Psoas muscle (tissue), 8 donors: ENCODE measurements around the gene SLC39A9. TPM values are rescaled to one million over a fixed set of nuclear protein-coding genes. Genes with fewer than 3 reads are reported as not detected.
A peak's percentile ranks its signal among the peaks of the same experiment; 100 is the strongest.

ENCODE experiments used
- ATAC-seq, 4 donors: fragments of 200-7000 bp; cut with Tn5 transposase; one replicate each; pipeline ENCODE4 v1.9.1; 2020; ENCODE audit warnings: moderate library complexity in 3 of 4, mild to moderate bottlenecking in 2 of 4
- DNase-seq, 2 donors: peaks; one replicate each; pipeline ENCODE4 v3.0.0-alpha.2; 2020
- H3K27ac ChIP-seq: fragments of 200-600 bp; one replicate; pipeline ENCODE4 v1.8.0; 2022
- H3K27me3 ChIP-seq, 3 donors: fragments of 200-600 bp in 1 of 3; one replicate each; pipeline versions ENCODE4 v1.6.1 to v1.8.0; 2013 to 2022; ENCODE audit warnings: low read length in 2 of 3, mild to moderate bottlenecking in 2 of 3, moderate library complexity in 1 of 3; ENCODE audit not compliant: insufficient read depth in 3 of 3
- H3K36me3 ChIP-seq, 2 donors: fragments of 200-600 bp in 1 of 2; one replicate each; pipeline versions ENCODE4 v1.6.1 to v1.8.0; 2013 to 2022; ENCODE audit warnings: low read depth in 1 of 2, mild to moderate bottlenecking in 1 of 2, moderate library complexity in 1 of 2; ENCODE audit not compliant: insufficient read depth in 1 of 2
- H3K4me1 ChIP-seq: fragments of 200-600 bp; one replicate; pipeline ENCODE4 v1.8.0; 2022
- H3K4me3 ChIP-seq: fragments of 200-600 bp; one replicate; pipeline ENCODE4 v1.8.0; 2022; ENCODE audit warnings: mild to moderate bottlenecking
- H3K9me3 ChIP-seq: fragments of 200-600 bp; one replicate; pipeline ENCODE4 v1.8.0; 2022
- CTCF ChIP-seq: fragments of 200-600 bp; IDR thresholded peaks from one replicate; pipeline ENCODE4 v1.8.0; 2022; ENCODE audit warnings: antibody characterized with exemption
- WGBS, 3 donors: extraction: QIAGEN DNeasy Blood & Tissue Kit; methylation state at CpG; one replicate each; pipeline versions ENCODE4 v1.1.6 to v1.1.7; 2013; 5-methylcytosine and 5-hydroxymethylcytosine counted together
- intact Hi-C, 2 donors: fragments of 100-400 bp; cut with DNase I; formaldehyde crosslinking; loops; one replicate each; pipeline versions ENCODE4 v1.11.0 to v1.14.2; 2022
- polyA plus RNA-seq, 3 donors: library from polyadenylated mRNA; stranded (reverse); fragments of 200-250 nt; gene quantifications; one replicate each; pipeline ENCODE4 v1.2.3, GENCODE V29; 2013
- total RNA-seq, 4 donors: library from RNA; stranded (reverse); fragmentation: NEBNext Ultra II Directional in 2 of 4; extraction: Animal tissue kit (Norgen Biotek cat#: 25700) in 2 of 4; gene quantifications; one replicate each; pipeline versions ENCODE4 v1.2.1 to v1.2.4, GENCODE V29; 2021 to 2023
- donor health status: healthy with polysubstance abuse.
- donor health status: DM: no; HTN: no; CAD: no; lungs with moderate emphysema.
- donor health status: Bipolar disorder and iron deficiency.
- donor health status: healthy.
- donor health status: DM: yes; HTN: yes; CAD: no.
- donor health status: DM: no; HTN: no; CAD: no.
- donor health status: DM: no; HTN: no; CAD: no.
- donor health status: DM: yes; HTN: yes; CAD: no.

The SLC39A9 gene
- total and polyA plus RNA-seq, 7 donors: 6.1 to 19.8 (median 16.0) TPM

GRCh38 chr14:69484444-69485314, 86.2 kb downstream of the SLC39A9 start, which contains the start of gene PLEKHD1:
Gene PLEKHD1, plus strand, starts transcription at chr14:69484728. Its CDS starts 238 bp downstream, at chr14:69484966.
- Histone ChIP-seq H3K9me3 (no peaks in the 10 kb centered on the region), H3K36me3 (no peaks in the 10 kb centered on the region), H3K4me3 (peak within 1 kb of the TSS; percentile 58), H3K27me3 (peaks cover 0 to 11% (median 2%) of the 10 kb centered on the region in 3 donors), H3K4me1 (peaks cover 16% of the 10 kb centered on the region), H3K27ac (peak within 1 kb of the TSS; percentile 83)
- TF ChIP-seq CTCF: no peak
- peak in 1 of 2 donors; percentile 35 for DNase-seq
- ATAC-seq: peak; percentile 47 to 62 (median 54)
- WGBS, 3 donors: 3 to 4% (median 3%) methylated on average over 72 to 86 of the region's 86 CpGs
- intact Hi-C loops: no loop called here

- intact Hi-C loops: no loop called here
- H3K4me1 ChIP-seq: peaks cover 22% of the 10 kb centered on the region
- H3K27ac ChIP-seq: no peak overlapping the region
- no peak for ATAC-seq
- no peaks in the 10 kb centered on the region for H3K36me3 ChIP-seq
- no peak for DNase-seq
- no peak overlapping the region for H3K4me3 ChIP-seq
- H3K27me3 ChIP-seq: peaks cover 0 to 11% (median 2%) of the 10 kb centered on the region in 3 donors
- no peak for TF ChIP-seq CTCF
- H3K9me3 ChIP-seq: no peaks in the 10 kb centered on the region
- 69 to 74% (median 71%) methylated on average over 11 of the region's 11 CpGs for WGBS, 3 donors
These were observed 86.8 kb downstream of the SLC39A9 start for GRCh38 chr14:69485315-69485660.

GRCh38 chr14:69485701-69486100, 87.2 kb downstream of the SLC39A9 start:
- WGBS, 3 donors: 79 to 82% (median 80%) methylated on average over 6 of the region's 6 CpGs
- intact Hi-C loops: no loop called here

GRCh38 chr14:69487226-69487625, 88.7 kb downstream of the SLC39A9 start:
- TF ChIP-seq CTCF: no peak

More at GRCh38 chr14:69485701-69486100, 87.2 kb downstream of the SLC39A9 start:
- DNase-seq: no peak
- ATAC-seq: no peak
- H3K27ac ChIP-seq: no peak overlapping the region
- H3K36me3 ChIP-seq: no peaks in the 10 kb centered on the region
- peaks cover 25% of the 10 kb centered on the region for H3K4me1 ChIP-seq
- H3K27me3 ChIP-seq: peaks cover 0 to 11% (median 2%) of the 10 kb centered on the region in 3 donors
- H3K4me3 ChIP-seq: no peak overlapping the region
- H3K9me3 ChIP-seq: no peaks in the 10 kb centered on the region
- no peak for TF ChIP-seq CTCF

More at GRCh38 chr14:69487226-69487625, 88.7 kb downstream of the SLC39A9 start:
- intact Hi-C loops: no loop called here
- ATAC-seq (no peak), DNase-seq (no peak)
- no peaks in the 10 kb centered on the region for H3K36me3 ChIP-seq
- peaks cover 0 to 11% (median 2%) of the 10 kb centered on the region in 3 donors for H3K27me3 ChIP-seq
- 94 to 99% (median 96%) methylated on average over 4 of the region's 4 CpGs for WGBS, 3 donors
- no peak overlapping the region for H3K4me3 ChIP-seq
- no peak overlapping the region for H3K27ac ChIP-seq
- H3K4me1 ChIP-seq: peaks cover 28% of the 10 kb centered on the region
- H3K9me3 ChIP-seq: no peaks in the 10 kb centered on the region
